ENCODE data around the gene S100A3. TPM values are rescaled to one million over a fixed set of nuclear protein-coding genes. Genes with fewer than 3 reads are reported as not detected.
A peak's percentile ranks its signal among the peaks of the same experiment; 100 is the strongest.

S100A3 gene
- total and polyA plus RNA-seq, 8 donors, result 0.20 to 7.7 (median 1.2) TPM; not detected in 4

DNA sequence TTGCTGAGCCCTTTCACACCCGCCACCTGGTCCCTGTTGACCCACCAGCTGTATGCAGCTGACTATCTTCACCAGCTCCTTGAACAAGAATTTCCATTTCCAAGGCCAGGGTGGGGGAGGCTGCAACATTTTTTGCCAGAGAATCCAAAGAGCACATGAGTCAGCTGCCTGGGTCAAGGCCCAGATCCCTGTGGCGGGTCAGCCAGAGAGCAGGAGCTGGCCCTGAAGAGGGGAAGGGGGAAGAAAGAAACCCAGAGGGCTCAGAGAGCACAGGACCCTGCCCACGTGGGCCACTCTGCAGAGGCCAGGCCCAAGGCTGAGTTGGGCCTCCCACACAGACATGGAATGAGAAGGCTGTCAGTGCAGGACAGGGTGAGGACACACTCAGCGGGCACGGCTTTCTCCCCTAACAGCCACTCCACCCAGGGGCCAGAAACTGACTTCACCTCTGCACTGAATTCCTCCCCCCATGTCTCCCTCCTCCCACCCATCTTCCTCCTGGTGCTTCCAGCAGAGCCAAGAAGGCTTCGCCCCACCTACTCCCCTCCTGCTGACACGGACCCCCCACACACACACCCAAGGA is 42.1 kb downstream of the S100A3 start:
- Histone ChIP-seq H3K4me3 (no peak overlapping the region), H3K27ac (peak overlapping the region; percentile 39 to 53), H3K27me3 (no peaks in the 10 kb centered on the region), H3K4me1 (peaks cover 0 to 10% of the 10 kb centered on the region in 2 donors), H3K36me3 (no peaks in the 10 kb centered on the region), H3K9me3 (no peaks in the 10 kb centered on the region)
- ATAC-seq (peak; percentile 75), DNase-seq (peak in 3 of 4 donors; percentile 80 to 90 (median 82))
- intact Hi-C loops (cut with DNase I), result no loop called here
- TF ChIP-seq, protein P1, sequence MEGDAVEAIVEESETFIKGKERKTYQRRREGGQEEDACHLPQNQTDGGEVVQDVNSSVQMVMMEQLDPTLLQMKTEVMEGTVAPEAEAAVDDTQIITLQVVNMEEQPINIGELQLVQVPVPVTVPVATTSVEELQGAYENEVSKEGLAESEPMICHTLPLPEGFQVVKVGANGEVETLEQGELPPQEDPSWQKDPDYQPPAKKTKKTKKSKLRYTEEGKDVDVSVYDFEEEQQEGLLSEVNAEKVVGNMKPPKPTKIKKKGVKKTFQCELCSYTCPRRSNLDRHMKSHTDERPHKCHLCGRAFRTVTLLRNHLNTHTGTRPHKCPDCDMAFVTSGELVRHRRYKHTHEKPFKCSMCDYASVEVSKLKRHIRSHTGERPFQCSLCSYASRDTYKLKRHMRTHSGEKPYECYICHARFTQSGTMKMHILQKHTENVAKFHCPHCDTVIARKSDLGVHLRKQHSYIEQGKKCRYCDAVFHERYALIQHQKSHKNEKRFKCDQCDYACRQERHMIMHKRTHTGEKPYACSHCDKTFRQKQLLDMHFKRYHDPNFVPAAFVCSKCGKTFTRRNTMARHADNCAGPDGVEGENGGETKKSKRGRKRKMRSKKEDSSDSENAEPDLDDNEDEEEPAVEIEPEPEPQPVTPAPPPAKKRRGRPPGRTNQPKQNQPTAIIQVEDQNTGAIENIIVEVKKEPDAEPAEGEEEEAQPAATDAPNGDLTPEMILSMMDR (IDR thresholded peaks at IDR 0.05), result no peak

DNA sequence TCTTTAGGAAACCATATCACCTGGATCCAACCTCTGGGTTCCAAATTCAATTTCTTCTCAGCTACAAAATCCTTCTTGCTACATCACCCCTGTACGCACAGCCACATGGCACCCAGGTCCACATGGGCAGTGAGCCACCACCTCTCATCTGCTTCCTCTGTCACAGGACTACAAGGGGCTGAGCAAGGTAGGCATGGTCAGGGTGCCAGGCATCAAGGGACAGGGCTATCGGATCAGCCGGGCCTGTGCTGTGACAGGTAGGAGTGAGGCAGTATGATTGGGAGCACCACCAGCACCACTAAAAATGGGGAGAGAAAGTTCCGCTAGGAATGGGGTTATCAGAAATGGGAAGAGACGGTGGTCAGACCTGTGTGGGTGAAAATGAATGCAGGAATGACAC is 42.7 kb downstream of the S100A3 start:
- TF ChIP-seq, protein P1 (IDR thresholded peaks at IDR 0.05), result no peak
- H3K27ac ChIP-seq, result no peak overlapping the region
- no peaks in the 10 kb centered on the region for H3K36me3 ChIP-seq
- no peaks in the 10 kb centered on the region for H3K9me3 ChIP-seq
- H3K4me3 ChIP-seq, result no peak overlapping the region
- intact Hi-C loops (cut with DNase I), result no loop called here
- H3K4me1 ChIP-seq, result peaks cover 0 to 8% of the 10 kb centered on the region in 2 donors
- ATAC-seq (no peak), DNase-seq (no peak)
- no peaks in the 10 kb centered on the region for H3K27me3 ChIP-seq

DNA sequence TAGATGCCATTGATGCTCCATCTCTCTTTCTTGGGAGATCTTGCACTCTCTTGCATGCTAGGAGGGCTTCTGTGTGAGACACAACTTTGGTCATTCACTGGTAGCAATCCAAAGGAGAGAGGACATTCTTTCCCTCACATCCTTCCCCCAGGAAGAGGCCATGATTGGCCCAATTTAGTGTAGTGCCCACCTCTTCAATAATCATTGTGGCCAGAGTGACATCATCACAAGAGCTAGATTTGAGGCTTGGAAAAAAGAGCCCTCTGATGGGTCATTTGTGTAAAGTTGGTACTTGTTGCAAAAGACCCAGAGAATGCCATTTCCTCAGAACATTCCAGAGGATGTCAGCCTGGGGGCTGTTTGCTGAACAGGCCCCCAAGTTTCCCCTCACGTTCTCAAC is 43.5 kb downstream of the S100A3 start:
- ATAC-seq (no peak), DNase-seq (no peak)
- no peak overlapping the region for H3K27ac ChIP-seq
- intact Hi-C loops (cut with DNase I), result no loop called here
- H3K27me3 ChIP-seq, result no peaks in the 10 kb centered on the region
- TF ChIP-seq, protein P1 (IDR thresholded peaks at IDR 0.05), result no peak
- no peaks in the 10 kb centered on the region for H3K9me3 ChIP-seq
- H3K4me1 ChIP-seq, result no peaks in the 10 kb centered on the region
- no peaks in the 10 kb centered on the region for H3K36me3 ChIP-seq
- no peak overlapping the region for H3K4me3 ChIP-seq

DNA sequence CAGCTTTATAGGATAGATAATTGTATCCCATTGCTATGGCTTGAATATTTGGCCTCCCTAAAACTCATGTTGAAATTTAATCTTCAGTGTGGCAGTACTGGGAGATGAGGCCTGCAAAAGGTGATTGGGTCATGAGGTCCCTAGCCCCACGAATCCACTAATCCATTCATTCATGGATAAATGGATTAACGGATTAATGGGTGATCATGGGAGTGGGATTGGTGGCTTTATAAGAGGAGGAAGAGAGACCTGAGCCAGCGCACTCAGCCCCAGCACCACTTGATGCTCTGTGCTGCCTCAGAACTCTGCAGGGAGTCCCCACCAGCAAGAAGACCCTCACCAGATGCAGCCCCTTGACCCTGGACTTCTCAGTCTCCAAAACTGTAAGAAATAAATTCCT is 45.3 kb downstream of the S100A3 start:
- TF ChIP-seq, protein P1 (IDR thresholded peaks at IDR 0.05), result no peak
- Histone ChIP-seq H3K4me3 (no peak overlapping the region), H3K9me3 (no peaks in the 10 kb centered on the region), H3K27ac (no peak overlapping the region), H3K27me3 (no peaks in the 10 kb centered on the region), H3K4me1 (no peaks in the 10 kb centered on the region), H3K36me3 (no peaks in the 10 kb centered on the region)
- no peak for DNase-seq
- intact Hi-C loops (cut with DNase I), result no loop called here
- ATAC-seq, result no peak

DNA sequence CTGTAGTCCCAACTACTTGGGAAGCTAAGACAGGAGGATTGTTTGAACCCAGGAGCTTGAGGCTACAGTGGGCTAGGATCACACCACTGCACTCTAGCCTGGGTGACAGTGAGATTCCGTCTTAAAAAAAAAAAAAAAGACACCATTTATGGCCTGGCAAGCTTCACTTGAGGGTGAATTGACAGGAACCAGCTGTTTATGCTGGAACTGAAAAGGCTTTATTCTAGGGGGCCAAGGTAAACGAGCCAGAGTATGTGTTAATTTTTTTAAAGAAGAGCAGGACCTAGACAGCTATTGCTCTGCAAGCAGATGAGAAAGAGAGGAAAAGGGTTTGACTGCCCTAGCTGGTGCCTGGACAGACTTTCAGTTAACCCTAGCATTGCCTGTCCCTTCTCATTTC is 50.3 kb downstream of the S100A3 start:
- ATAC-seq (no peak), DNase-seq (peak in 1 of 4 donors; percentile 60)
- Histone ChIP-seq H3K27ac (no peak overlapping the region), H3K9me3 (no peaks in the 10 kb centered on the region), H3K36me3 (no peaks in the 10 kb centered on the region), H3K4me1 (no peaks in the 10 kb centered on the region), H3K27me3 (no peaks in the 10 kb centered on the region), H3K4me3 (no peak overlapping the region)
- intact Hi-C loops (cut with DNase I), result no loop called here
- TF ChIP-seq, protein P1 (IDR thresholded peaks at IDR 0.05), result no peak

Other genes starting within 250 kb of the S100A3 start
- not detected for gene PGLYRP3, start 236.3 kb downstream of the S100A3 start, total RNA-seq
- gene PGLYRP3, start 236.3 kb downstream of the S100A3 start, polyA plus RNA-seq (ENCODE audit: insufficient read length in 6 of 6), result not detected
- not detected for gene PGLYRP4, start 200.4 kb downstream of the S100A3 start, total RNA-seq
- gene PGLYRP4, start 200.4 kb downstream of the S100A3 start, polyA plus RNA-seq (ENCODE audit: insufficient read length in 6 of 6), result not detected
- 1,000 to 10,000 TPM in 1 of 2 donors, 100 to 1,000 TPM in 1; 193 to 1,552 TPM for gene S100A9, start 191.4 kb downstream of the S100A3 start, total RNA-seq
- gene S100A9, start 191.4 kb downstream of the S100A3 start, polyA plus RNA-seq (ENCODE audit: insufficient read length in 6 of 6), result 10 to 100 TPM; 17.0 to 45.0 (median 28.3) TPM
- 100 to 1,000 TPM in 1 of 2 donors, 10 to 100 TPM in 1; 12.1 to 178 TPM for gene S100A12, start 173.6 kb downstream of the S100A3 start, total RNA-seq
- gene S100A12, start 173.6 kb downstream of the S100A3 start, polyA plus RNA-seq (ENCODE audit: insufficient read length in 6 of 6), result 1 to 10 TPM; 1.1 to 6.9 (median 3.2) TPM
- 1,000 to 10,000 TPM in 1 of 2 donors, 10 to 100 TPM in 1; 97.7 to 1,365 TPM for gene S100A8, start 158.2 kb downstream of the S100A3 start, total RNA-seq
- gene S100A8, start 158.2 kb downstream of the S100A3 start, polyA plus RNA-seq (ENCODE audit: insufficient read length in 6 of 6), result 10 to 100 TPM; 10.2 to 33.2 (median 19.9) TPM
- gene S100A7A, start 132.7 kb downstream of the S100A3 start, total RNA-seq, result not detected
- not detected for gene S100A7A, start 132.7 kb downstream of the S100A3 start, polyA plus RNA-seq (ENCODE audit: insufficient read length in 6 of 6)
- gene S100A7, start 88.6 kb downstream of the S100A3 start, total RNA-seq, result not detected
- not detected for gene S100A7, start 88.6 kb downstream of the S100A3 start, polyA plus RNA-seq (ENCODE audit: insufficient read length in 6 of 6)
- 1,000 to 10,000 TPM; 1,672 to 1,797 TPM for gene S100A6, start 13.3 kb downstream of the S100A3 start, total RNA-seq
- gene S100A6, start 13.3 kb downstream of the S100A3 start, polyA plus RNA-seq (ENCODE audit: insufficient read length in 6 of 6), result 100 to 1,000 TPM; 156 to 248 (median 183) TPM
- gene S100A5, start 8.3 kb downstream of the S100A3 start, total RNA-seq, result under 1 TPM in 1 of 2 donors, not detected in 1; 0.42 TPM
- under 1 TPM in 3 of 6 donors, not detected in 3; 0.18 to 0.38 (median 0.34) TPM for gene S100A5, start 8.3 kb downstream of the S100A3 start, polyA plus RNA-seq (ENCODE audit: insufficient read length in 6 of 6)
- 1,000 to 10,000 TPM in 1 of 2 donors, 100 to 1,000 TPM in 1; 257 to 1,192 TPM for gene S100A4, start 3.5 kb downstream of the S100A3 start, total RNA-seq
- gene S100A4, start 3.5 kb downstream of the S100A3 start, polyA plus RNA-seq (ENCODE audit: insufficient read length in 6 of 6), result 10 to 100 TPM; 15.0 to 24.6 (median 21.9) TPM
- gene S100A2, start 16.6 kb upstream of the S100A3 start, total RNA-seq, result 10 to 100 TPM in 1 of 2 donors, 1 to 10 TPM in 1; 7.1 to 25.9 TPM
- gene S100A2, start 16.6 kb upstream of the S100A3 start, polyA plus RNA-seq (ENCODE audit: insufficient read length in 6 of 6), result 1 to 10 TPM in 4 of 6 donors, under 1 TPM in 2; 0.51 to 1.3 (median 1.0) TPM
- gene S100A16, start 63.9 kb upstream of the S100A3 start, total RNA-seq, result 100 to 1,000 TPM; 118 to 145 TPM
- 100 to 1,000 TPM; 129 to 160 (median 145) TPM for gene S100A16, start 63.9 kb upstream of the S100A3 start, polyA plus RNA-seq (ENCODE audit: insufficient read length in 6 of 6)
- 100 to 1,000 TPM in 1 of 2 donors, 10 to 100 TPM in 1; 100.0 to 152 TPM for gene S100A14, start 67.1 kb upstream of the S100A3 start, total RNA-seq
- 100 to 1,000 TPM in 5 of 6 donors, 10 to 100 TPM in 1; 94.9 to 179 (median 150) TPM for gene S100A14, start 67.1 kb upstream of the S100A3 start, polyA plus RNA-seq (ENCODE audit: insufficient read length in 6 of 6)
- gene S100A13, start 78.2 kb upstream of the S100A3 start, total RNA-seq, result 10 to 100 TPM; 75.1 to 80.0 TPM
- 100 to 1,000 TPM in 3 of 6 donors, 10 to 100 TPM in 3; 79.6 to 110 (median 93.6) TPM for gene S100A13, start 78.2 kb upstream of the S100A3 start, polyA plus RNA-seq (ENCODE audit: insufficient read length in 6 of 6)
- 1 to 10 TPM in 1 of 2 donors, under 1 TPM in 1; 0.93 to 2.3 TPM for gene S100A1, start 79.2 kb upstream of the S100A3 start, total RNA-seq
- 1 to 10 TPM; 1.4 to 2.2 (median 1.8) TPM for gene S100A1, start 79.2 kb upstream of the S100A3 start, polyA plus RNA-seq (ENCODE audit: insufficient read length in 6 of 6)
- 10 to 100 TPM; 54.5 to 65.5 TPM for gene CHTOP, start 84.8 kb upstream of the S100A3 start, total RNA-seq
- gene CHTOP, start 84.8 kb upstream of the S100A3 start, polyA plus RNA-seq (ENCODE audit: insufficient read length in 6 of 6), result 100 to 1,000 TPM; 110 to 125 (median 118) TPM
- 10 to 100 TPM; 34.5 to 35.5 TPM for gene SNAPIN, start 109.4 kb upstream of the S100A3 start, total RNA-seq
- gene SNAPIN, start 109.4 kb upstream of the S100A3 start, polyA plus RNA-seq (ENCODE audit: insufficient read length in 6 of 6), result 10 to 100 TPM; 36.9 to 44.1 (median 39.2) TPM
- 100 to 1,000 TPM; 104 to 117 TPM for gene ILF2, start 121.7 kb upstream of the S100A3 start, total RNA-seq
- 100 to 1,000 TPM; 239 to 295 (median 260) TPM for gene ILF2, start 121.7 kb upstream of the S100A3 start, polyA plus RNA-seq (ENCODE audit: insufficient read length in 6 of 6)
- 10 to 100 TPM; 26.9 to 45.2 TPM for gene NPR1, start 129.4 kb upstream of the S100A3 start, total RNA-seq
- 10 to 100 TPM; 14.3 to 23.1 (median 17.4) TPM for gene NPR1, start 129.4 kb upstream of the S100A3 start, polyA plus RNA-seq (ENCODE audit: insufficient read length in 6 of 6)
- 10 to 100 TPM; 50.5 to 57.5 TPM for gene INTS3, start 178.8 kb upstream of the S100A3 start, total RNA-seq
- 100 to 1,000 TPM in 5 of 6 donors, 10 to 100 TPM in 1; 90.4 to 131 (median 118) TPM for gene INTS3, start 178.8 kb upstream of the S100A3 start, polyA plus RNA-seq (ENCODE audit: insufficient read length in 6 of 6)
- gene SLC27A3, start 226.1 kb upstream of the S100A3 start, total RNA-seq, result 10 to 100 TPM; 56.5 to 68.6 TPM
- gene SLC27A3, start 226.1 kb upstream of the S100A3 start, polyA plus RNA-seq (ENCODE audit: insufficient read length in 6 of 6), result 10 to 100 TPM; 32.4 to 50.3 (median 40.5) TPM